ENCODE results near the gene EGFR.

DNA sequence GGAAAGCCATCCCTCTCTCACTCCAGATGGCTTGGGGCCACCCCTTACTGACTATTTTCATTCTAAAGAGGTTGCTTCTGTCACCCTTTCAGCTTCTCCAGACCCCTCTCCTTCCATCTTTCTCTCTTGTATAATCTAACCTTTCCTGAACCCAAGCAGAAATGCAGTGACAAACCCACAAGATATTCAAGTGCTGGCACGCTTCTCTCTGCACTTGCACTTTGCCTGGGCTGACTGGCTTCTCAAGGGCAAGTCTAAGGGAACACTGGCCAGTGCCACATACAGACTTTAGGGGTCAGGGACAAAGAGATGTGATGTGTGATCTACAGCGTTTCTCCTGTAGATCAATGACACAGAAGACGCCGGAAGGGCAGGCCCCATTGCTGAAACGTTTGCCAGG lies 195.9 kb downstream of the EGFR start:
- TF ChIP-seq, protein P1, sequence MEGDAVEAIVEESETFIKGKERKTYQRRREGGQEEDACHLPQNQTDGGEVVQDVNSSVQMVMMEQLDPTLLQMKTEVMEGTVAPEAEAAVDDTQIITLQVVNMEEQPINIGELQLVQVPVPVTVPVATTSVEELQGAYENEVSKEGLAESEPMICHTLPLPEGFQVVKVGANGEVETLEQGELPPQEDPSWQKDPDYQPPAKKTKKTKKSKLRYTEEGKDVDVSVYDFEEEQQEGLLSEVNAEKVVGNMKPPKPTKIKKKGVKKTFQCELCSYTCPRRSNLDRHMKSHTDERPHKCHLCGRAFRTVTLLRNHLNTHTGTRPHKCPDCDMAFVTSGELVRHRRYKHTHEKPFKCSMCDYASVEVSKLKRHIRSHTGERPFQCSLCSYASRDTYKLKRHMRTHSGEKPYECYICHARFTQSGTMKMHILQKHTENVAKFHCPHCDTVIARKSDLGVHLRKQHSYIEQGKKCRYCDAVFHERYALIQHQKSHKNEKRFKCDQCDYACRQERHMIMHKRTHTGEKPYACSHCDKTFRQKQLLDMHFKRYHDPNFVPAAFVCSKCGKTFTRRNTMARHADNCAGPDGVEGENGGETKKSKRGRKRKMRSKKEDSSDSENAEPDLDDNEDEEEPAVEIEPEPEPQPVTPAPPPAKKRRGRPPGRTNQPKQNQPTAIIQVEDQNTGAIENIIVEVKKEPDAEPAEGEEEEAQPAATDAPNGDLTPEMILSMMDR (IDR thresholded peaks at IDR 0.05): no peak
- TF ChIP-seq POLR2A (IDR thresholded peaks at IDR 0.05): no peak

Measured in breast epithelium (tissue), 3 donors.